Mesenchymal stem cell (in vitro differentiated cells and primary cell): ENCODE results near the gene GNPTG.
A peak's percentile ranks its signal among the peaks of the same experiment; 100 is the strongest.

ENCODE experiments used
- DNase-seq: peaks from one replicate; pipeline ENCODE4 v3.0.0-alpha.2; 2013
- H2AFZ ChIP-seq: one replicate; pipeline ENCODE4 v1.6.1; 2013; ENCODE audit warnings: low read depth, mild to moderate bottlenecking, control low read depth, inconsistent platforms, low read length, moderate library complexity
- H2AK5ac ChIP-seq: 2 replicates; pipeline ENCODE4 v1.6.1; 2013; ENCODE audit warnings: low read length, moderate library complexity, mild to moderate bottlenecking, inconsistent platforms; ENCODE audit not compliant: severe bottlenecking
- H2BK120ac ChIP-seq: one replicate; pipeline ENCODE4 v1.6.1; 2013; ENCODE audit warnings: low read depth, mild to moderate bottlenecking, inconsistent platforms, low read length, moderate library complexity
- H2BK12ac ChIP-seq, 2 experiments: one replicate each; pipeline ENCODE4 v1.6.1; 2013; ENCODE audit warnings: inconsistent platforms in 2 of 2, low read length in 2 of 2, mild to moderate bottlenecking in 2 of 2, moderate library complexity in 2 of 2, control low read depth in 1 of 2
- H2BK15ac ChIP-seq: one replicate; pipeline ENCODE4 v1.6.1; 2013; ENCODE audit warnings: mild to moderate bottlenecking, low read depth, inconsistent platforms; ENCODE audit not compliant: poor library complexity, severe bottlenecking
- H2BK5ac ChIP-seq: 2 replicates; pipeline ENCODE4 v1.6.1; 2013; ENCODE audit warnings: low read depth, mild to moderate bottlenecking, low read length, control low read depth, inconsistent platforms; ENCODE audit not compliant: poor library complexity, severe bottlenecking
- H3K14ac ChIP-seq, 2 experiments: one replicate each; pipeline ENCODE4 v1.6.1; 2013; ENCODE audit warnings: inconsistent platforms in 2 of 2, low read length in 2 of 2, control low read depth in 1 of 2, mild to moderate bottlenecking in 1 of 2, moderate library complexity in 1 of 2
- H3K18ac ChIP-seq, 2 experiments: one replicate each; pipeline ENCODE4 v1.6.1; 2013; ENCODE audit warnings: inconsistent platforms in 2 of 2, low read length in 2 of 2, control low read depth in 1 of 2, low read depth in 1 of 2, mild to moderate bottlenecking in 1 of 2
- H3K23ac ChIP-seq, 2 experiments: one replicate each; pipeline ENCODE4 v1.6.1; 2013; ENCODE audit warnings: inconsistent platforms in 2 of 2, low read length in 2 of 2, mild to moderate bottlenecking in 2 of 2, moderate library complexity in 2 of 2, control low read depth in 1 of 2
- H3K27ac ChIP-seq: 2 replicates; pipeline ENCODE4 v1.5.1; 2013; ENCODE audit warnings: mild to moderate bottlenecking, moderate library complexity, low read length, control low read depth, inconsistent platforms; ENCODE audit not compliant: poor library complexity, severe bottlenecking
- H3K27me3 ChIP-seq, 2 experiments: 2 replicates each; pipeline versions ENCODE4 v1.6.1 to v1.7.0; 2013; ENCODE audit warnings: low read length in 2 of 2, mild to moderate bottlenecking in 2 of 2, moderate library complexity in 2 of 2, control low read depth in 1 of 2, inconsistent platforms in 1 of 2; ENCODE audit not compliant: control insufficient read depth in 1 of 2, insufficient read depth in 1 of 2
- H3K36me3 ChIP-seq, 2 experiments: 2 replicates each; pipeline versions ENCODE4 v1.6.1 to v1.7.0; 2013; ENCODE audit warnings: low read length in 2 of 2, control low read depth in 1 of 2, inconsistent platforms in 1 of 2, low read depth in 1 of 2, mild to moderate bottlenecking in 1 of 2; ENCODE audit not compliant: insufficient read depth in 2 of 2, control insufficient read depth in 1 of 2
- H3K4ac ChIP-seq, 2 experiments: one replicate each; pipeline ENCODE4 v1.6.1; 2013; ENCODE audit warnings: inconsistent platforms in 2 of 2, low read length in 2 of 2, mild to moderate bottlenecking in 2 of 2, moderate library complexity in 2 of 2, control low read depth in 1 of 2, low read depth in 1 of 2
- H3K4me1 ChIP-seq: 2 replicates; pipeline ENCODE4 v1.6.1; 2013; ENCODE audit warnings: low read depth, low read length, control low read depth; ENCODE audit not compliant: control insufficient read depth, insufficient read depth
- H3K4me2 ChIP-seq: 2 replicates; pipeline ENCODE4 v1.6.1; 2013; ENCODE audit warnings: low read length, mild to moderate bottlenecking, inconsistent platforms; ENCODE audit not compliant: poor library complexity, severe bottlenecking
- H3K4me3 ChIP-seq, 2 experiments: 2 replicates each; pipeline versions ENCODE4 v1.5.1 to v1.7.0; 2013; ENCODE audit warnings: low read length in 2 of 2, mild to moderate bottlenecking in 2 of 2, control low read depth in 1 of 2, low read depth in 1 of 2; ENCODE audit not compliant: insufficient read depth in 1 of 2
- H3K79me1 ChIP-seq: replicated peaks from 2 replicates; pipeline ENCODE4 v1.6.1; 2013; ENCODE audit warnings: mild to moderate bottlenecking, control low read depth, low read length, inconsistent platforms; ENCODE audit not compliant: poor library complexity, severe bottlenecking
- H3K9ac ChIP-seq: 2 replicates; pipeline ENCODE4 v1.7.0; 2013; ENCODE audit warnings: mild to moderate bottlenecking, low read length, moderate library complexity
- H3K9me3 ChIP-seq: 2 replicates; pipeline ENCODE4 v1.7.0; 2013; ENCODE audit warnings: mild to moderate bottlenecking, low read length; ENCODE audit not compliant: control insufficient read depth
- H4K8ac ChIP-seq: one replicate; pipeline ENCODE4 v1.6.1; 2013; ENCODE audit warnings: inconsistent platforms, mild to moderate bottlenecking, low read length, moderate library complexity
- H4K91ac ChIP-seq: one replicate; pipeline ENCODE4 v1.6.1; 2013; ENCODE audit warnings: mild to moderate bottlenecking, low read length, inconsistent platforms
- WGBS: methylation state at CpG from one replicate; pipeline ENCODE4 v1.1.7; 2013; ENCODE audit warnings: mixed read lengths; 5-methylcytosine and 5-hydroxymethylcytosine counted together

GNPTG gene

GRCh38 chr16:1407753-1408152, 56.0 kb downstream of the GNPTG start:
- whole genome bisulfite sequencing, result 52% methylated on average over 11 of the region's 11 CpGs
- Histone ChIP-seq H2AK5ac (no peak overlapping the region), H3K27ac (no peak overlapping the region), H4K8ac (no peak overlapping the region), H3K4me2 (peak overlapping the region; percentile 57), H3K79me1 (peaks cover 49% of the 10 kb centered on the region), H3K14ac (no peak overlapping the region), H3K27me3 (no peaks in the 10 kb centered on the region), H3K9ac (peak overlapping the region; percentile 70), H3K23ac (no peak overlapping the region), H2AFZ (no peak overlapping the region), H2BK15ac (no peak overlapping the region), H3K9me3 (no peaks in the 10 kb centered on the region), H3K4ac (no peak overlapping the region), H2BK12ac (peak overlapping the region; percentile 5 to 12), H3K36me3 (peaks cover 21 to 40% of the 10 kb centered on the region in 2 experiments), H2BK120ac (no peak overlapping the region), H2BK5ac (no peak overlapping the region), H3K4me3 (peak overlapping the region in 1 of 2 experiments; percentile 82), H3K4me1 (peaks cover 9% of the 10 kb centered on the region), H3K18ac (no peak overlapping the region), H4K91ac (peak overlapping the region; percentile 43)
- no peak for DNase-seq

- Histone ChIP-seq H3K4me1 (peaks cover 9% of the 10 kb centered on the region), H3K79me1 (peaks cover 48% of the 10 kb centered on the region), H3K14ac (peak overlapping the region in 1 of 2 experiments; percentile 61), H3K4me3 (peak overlapping the region; percentile 68 to 82), H3K27ac (no peak overlapping the region), H4K91ac (no peak overlapping the region), H3K4ac (no peak overlapping the region), H3K9ac (peak overlapping the region; percentile 80), H3K36me3 (peaks cover 19 to 35% of the 10 kb centered on the region in 2 experiments), H2AK5ac (no peak overlapping the region), H4K8ac (peak overlapping the region; percentile 97), H2BK12ac (peak overlapping the region in 1 of 2 experiments; percentile 3), H2AFZ (peak overlapping the region; percentile 54), H3K9me3 (no peaks in the 10 kb centered on the region), H2BK120ac (peak overlapping the region; percentile 1), H3K18ac (peak overlapping the region; percentile 37 to 75), H2BK5ac (no peak overlapping the region), H3K23ac (peak overlapping the region in 1 of 2 experiments; percentile 5), H3K27me3 (no peaks in the 10 kb centered on the region), H2BK15ac (peak overlapping the region; percentile 44), H3K4me2 (peak overlapping the region; percentile 72)
- 2% methylated on average over 39 of the region's 42 CpGs for WGBS
- peak; percentile 90 for DNase-seq
Observed at GRCh38 chr16:1408171-1408837, 56.6 kb downstream of the GNPTG start.

GRCh38 chr16:1412847-1413246, 61.1 kb downstream of the GNPTG start:
- no peak overlapping the region for H3K27ac ChIP-seq
- no peak overlapping the region for H3K4ac ChIP-seq
- no peak overlapping the region for H4K91ac ChIP-seq
- no peak overlapping the region for H3K18ac ChIP-seq
- H4K8ac ChIP-seq, result no peak overlapping the region
- H3K79me1 ChIP-seq, result peaks cover 29% of the 10 kb centered on the region
- no peak overlapping the region for H3K23ac ChIP-seq
- no peaks in the 10 kb centered on the region for H3K27me3 ChIP-seq
- peaks cover 20% of the 10 kb centered on the region for H3K4me1 ChIP-seq
- no peak overlapping the region for H3K4me3 ChIP-seq
- H2BK5ac ChIP-seq, result no peak overlapping the region
- H3K4me2 ChIP-seq, result no peak overlapping the region
- H3K36me3 ChIP-seq, result peaks cover 3 to 14% of the 10 kb centered on the region in 2 experiments
- H3K9me3 ChIP-seq, result no peaks in the 10 kb centered on the region
- H2BK15ac ChIP-seq, result no peak overlapping the region
- no peak overlapping the region for H2BK120ac ChIP-seq
- no peak overlapping the region for H3K14ac ChIP-seq
- WGBS, result 96% methylated on average over 2 of the region's 2 CpGs
- no peak overlapping the region for H2AFZ ChIP-seq
- no peak overlapping the region for H3K9ac ChIP-seq
- DNase-seq, result no peak
- H2BK12ac ChIP-seq, result no peak overlapping the region
- H2AK5ac ChIP-seq, result no peak overlapping the region
